T-helper 2 cell (primary cell): ENCODE results near the gene FAM3D.
"Not testable (repeated sequence)": the region's sequence is repeated elsewhere in the genome, so short reads cannot be mapped to it uniquely, and the experiment has no call there.

Experiments used
- DNase-seq, 5 experiments: peaks; one replicate each; pipeline versions ENCODE4 v3.0.0 to v3.0.0-alpha.2; 2012 to 2022
- total RNA-seq, 2 donors: gene quantifications; one replicate each; lab custom pipeline; 2026; lab: John Stamatoyannopoulos, UW

The FAM3D gene, protein sequence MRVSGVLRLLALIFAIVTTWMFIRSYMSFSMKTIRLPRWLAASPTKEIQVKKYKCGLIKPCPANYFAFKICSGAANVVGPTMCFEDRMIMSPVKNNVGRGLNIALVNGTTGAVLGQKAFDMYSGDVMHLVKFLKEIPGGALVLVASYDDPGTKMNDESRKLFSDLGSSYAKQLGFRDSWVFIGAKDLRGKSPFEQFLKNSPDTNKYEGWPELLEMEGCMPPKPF
- 0 reads per million in 2 donors for total RNA-seq

DNA sequence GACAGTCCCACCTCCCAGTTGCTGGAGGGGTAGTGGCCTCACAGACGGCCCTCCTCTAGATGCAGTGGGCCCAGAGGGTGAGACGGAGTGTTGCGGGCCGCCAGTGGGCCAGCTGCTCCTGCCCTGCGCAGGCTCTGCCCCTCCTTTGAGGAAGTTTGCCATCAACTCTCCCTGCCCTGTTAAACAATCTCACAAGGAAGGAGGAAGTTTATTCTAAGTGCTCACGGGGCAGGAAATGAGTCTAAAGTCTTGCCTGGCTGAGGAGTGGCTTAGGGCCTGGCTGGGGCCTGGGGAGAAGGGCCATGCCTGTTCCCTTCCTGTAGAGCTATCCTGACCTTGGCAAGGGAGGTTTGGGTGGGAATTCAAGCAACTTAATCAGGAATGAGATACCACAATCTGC is at the start of gene FAM3D:
Gene FAM3D (minus strand): TSS at position 92 of the 400 bp plus-strand sequence. CDS start 11,211 bp downstream, outside the sequence.
- DNase-seq = no peak

DNA sequence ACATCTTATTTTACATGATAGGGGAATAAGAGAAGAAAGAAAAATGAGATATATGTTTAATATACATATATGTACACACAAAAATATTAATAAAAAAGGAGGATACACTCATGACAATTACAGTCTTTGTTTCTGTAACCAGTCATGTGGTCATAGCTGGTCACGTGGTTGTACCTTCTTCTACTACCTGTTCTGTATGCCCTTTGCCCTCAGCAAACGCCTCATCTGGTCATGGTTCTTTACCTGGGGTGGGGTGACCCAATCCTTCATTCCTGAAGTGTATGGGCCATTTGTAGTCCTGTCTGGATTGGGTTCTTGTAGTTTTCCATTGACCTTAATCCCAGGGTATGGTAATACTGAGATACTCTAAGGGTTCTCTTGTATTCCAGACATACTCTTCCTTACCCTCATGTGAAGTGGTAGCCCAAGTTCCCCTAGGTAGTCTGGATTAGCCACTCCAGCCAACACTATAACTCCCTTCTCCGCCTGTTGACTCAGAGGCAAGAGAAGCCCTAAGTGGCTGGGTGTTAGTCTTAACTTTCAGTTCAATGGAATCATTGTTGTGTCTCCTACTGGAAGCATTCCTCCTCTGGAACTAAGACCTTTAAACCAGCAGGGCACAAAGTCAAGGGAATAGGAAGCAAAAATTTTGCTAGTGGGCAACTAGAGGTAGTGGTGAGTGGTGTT is 47.3 kb upstream of the FAM3D start:
- DNase-seq = no peak

DNA sequence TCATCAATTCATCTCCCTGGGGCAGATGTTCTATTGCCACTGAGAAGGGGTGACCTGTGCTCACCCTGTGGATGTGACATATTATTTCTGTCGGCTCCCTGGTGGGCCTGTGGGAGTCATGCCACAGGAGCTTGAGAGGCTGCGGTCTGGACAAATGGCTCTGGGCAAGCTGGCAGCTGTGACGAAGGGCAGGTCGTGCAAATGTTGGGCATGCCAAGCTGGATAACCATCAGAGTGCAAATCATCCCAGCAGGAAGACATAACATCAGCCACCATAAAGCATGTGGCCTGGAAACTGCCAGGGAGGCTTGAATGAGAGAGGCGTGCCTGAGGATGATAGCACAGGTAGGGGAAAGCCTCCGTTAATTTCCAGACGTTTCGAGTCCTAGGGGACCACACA is 45.3 kb upstream of the FAM3D start:
- DNase-seq = no peak

DNA sequence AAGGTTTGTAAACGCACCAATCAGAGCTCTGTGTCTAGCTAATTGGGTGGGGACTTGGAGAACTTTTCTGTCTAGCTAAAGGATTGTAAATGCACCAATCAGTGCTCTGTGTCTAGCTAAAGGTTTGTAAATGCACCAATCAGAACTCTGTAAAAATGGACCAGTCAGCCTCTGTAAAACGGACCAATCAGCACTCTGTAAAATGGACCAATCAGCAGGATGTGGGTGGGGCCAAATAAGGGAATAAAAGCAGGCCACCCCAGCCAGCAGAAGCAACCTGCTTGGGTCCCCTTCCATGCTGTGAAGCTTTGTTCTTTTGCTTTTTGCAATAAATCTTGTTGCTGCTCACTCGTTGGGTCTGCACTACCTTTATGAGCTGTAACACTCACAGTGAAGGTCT is 42.4 kb upstream of the FAM3D start:
- DNase-seq = not testable (repeated sequence)

DNA sequence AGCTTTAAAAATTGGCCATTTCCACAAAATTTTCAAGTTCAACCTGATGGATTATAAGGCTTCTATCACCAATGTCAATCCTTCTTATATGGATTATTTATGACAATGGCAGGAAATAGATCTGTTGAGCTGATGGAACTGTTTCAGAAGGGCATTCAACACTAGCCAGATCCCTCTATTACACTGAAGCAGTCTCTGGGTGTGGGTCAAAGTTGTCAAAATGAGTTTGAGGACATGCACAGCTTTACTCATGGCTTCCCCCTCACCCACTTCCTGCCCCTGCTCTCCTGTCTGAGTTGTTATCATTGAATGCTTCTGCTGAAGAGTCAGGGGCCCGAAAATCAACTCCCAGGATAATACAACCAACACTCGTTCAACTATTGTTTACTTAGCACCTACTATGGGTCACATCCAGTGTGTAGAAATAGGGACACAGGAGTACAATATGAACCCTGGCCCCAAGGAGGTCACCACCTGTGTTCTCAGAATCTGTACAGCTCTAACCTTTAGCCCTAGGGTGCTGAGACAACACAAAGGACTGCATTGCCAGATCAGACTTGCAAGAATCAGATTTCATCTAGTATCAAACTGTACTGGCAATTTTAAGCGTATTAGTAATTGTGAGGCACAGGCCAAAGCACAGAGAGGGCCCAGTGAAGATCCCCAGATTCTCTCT is 41.7 kb upstream of the FAM3D start:
- no peak for DNase-seq

DNA sequence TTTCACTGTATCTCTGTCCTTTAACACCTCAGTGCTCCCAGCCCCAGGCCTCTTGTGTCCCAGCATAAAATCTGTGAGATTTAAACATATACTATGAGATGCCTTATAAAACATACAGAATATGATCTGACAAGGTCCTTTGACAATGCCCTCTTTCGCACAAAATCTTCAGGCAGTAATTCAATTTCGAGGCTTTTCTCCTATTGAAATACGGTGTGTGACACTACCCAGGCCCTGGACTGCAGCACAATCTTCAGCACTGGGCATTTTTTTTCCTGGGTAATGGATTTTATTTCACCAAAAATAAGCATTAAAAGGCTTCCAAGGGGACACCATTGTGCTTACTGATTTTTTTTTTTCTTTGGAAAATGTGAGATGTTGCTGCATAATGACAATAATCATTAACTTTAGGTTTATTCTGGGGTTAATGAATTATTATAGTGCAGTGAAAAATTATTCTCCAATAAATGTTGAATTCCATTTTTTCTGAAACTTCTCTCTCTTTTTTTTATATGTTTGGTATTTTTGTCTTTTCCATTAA is 40.9 kb upstream of the FAM3D start:
- DNase-seq = no peak

DNA sequence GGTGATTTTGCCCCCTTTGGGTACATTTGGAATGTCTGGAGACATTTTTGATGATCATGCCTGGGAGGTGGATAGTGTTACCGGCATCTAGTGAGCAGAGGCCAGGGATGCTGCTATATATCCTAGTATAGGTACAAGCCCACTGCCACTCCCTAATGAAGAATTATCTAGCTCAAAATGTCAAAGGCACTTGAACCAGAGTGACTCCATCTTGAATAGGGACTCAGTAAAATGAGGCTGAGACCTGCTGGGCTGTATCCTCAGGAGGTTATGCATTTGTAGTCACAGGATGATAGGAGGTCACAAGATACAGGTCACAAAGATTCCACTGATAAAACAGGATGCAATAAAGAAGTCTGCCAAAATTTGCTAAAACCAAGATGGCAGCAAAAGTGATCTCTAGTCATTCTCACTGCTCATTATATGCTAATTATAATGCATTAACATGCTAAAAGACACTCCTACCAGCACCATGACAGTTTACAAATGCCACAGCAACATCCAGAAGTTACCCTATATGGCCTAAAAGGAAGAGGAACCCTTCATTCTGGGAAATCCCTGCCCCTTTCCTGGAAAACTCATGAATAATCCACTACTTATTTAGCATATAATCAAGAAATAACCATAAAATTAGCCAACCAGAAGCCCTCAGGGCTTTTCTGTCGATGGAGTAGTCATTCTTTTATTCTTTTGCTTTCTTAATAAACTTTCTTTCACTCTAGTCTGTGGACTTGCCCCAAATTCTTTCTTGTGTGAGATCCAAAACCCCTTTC is 40.0 kb upstream of the FAM3D start:
- no peak for DNase-seq

DNA sequence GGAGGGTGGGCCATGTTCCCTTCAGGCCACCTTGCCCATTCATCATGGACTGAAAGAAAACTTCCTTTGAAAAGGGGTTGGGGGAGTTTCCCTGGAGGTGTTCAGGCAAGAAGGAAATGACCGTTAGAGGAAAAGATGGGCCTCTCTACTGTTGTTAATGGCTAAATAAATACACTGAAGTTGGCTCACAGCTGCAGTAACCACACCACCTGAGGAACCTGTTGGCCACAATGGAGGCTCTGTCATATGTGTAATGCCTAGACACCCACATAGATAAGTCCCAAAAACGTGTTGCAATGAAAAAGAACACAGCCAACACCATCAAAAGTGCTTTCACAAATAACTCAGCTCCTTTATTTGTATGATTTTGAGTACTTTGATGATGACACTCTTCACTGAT is 38.2 kb upstream of the FAM3D start:
- DNase-seq = no peak

DNA sequence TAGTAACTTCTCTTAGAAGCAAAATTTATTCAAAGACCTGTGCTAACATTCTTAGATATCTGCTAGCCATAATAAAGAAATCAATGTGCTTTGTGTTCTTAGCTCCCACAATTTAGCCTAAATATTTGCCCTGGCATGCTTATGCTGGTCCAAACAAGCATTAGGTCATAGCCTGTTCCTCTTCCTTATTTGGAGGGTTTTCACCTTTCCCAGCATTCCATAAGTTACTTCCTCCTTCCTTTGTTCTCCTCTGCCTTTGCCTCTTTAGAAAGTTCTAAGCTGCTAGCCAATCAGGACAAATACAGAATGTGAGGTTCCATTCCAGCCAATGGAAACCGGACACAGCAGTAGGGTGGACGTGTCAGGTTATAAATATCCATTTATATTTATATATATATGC is 37.7 kb upstream of the FAM3D start:
- not testable (repeated sequence) for DNase-seq

DNA sequence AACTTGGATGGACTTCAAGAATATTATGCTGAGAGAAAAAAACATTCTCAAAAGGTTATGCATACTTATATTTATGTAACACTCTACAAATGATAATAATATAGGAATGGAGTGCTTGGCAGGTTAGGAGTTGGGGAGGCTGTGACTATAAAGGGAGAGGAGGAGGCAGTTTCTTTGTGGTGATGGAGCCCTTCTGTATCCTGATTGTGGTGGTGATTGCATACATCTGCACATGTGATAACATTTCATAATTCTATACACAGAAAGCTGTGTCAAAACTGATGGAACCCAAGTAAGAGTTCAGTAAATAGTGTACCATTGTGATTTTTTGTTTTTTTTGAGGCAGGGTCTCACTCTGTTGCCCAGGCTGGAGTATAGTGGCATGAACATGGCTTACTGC is 31.7 kb upstream of the FAM3D start:
- DNase-seq = no peak

DNA sequence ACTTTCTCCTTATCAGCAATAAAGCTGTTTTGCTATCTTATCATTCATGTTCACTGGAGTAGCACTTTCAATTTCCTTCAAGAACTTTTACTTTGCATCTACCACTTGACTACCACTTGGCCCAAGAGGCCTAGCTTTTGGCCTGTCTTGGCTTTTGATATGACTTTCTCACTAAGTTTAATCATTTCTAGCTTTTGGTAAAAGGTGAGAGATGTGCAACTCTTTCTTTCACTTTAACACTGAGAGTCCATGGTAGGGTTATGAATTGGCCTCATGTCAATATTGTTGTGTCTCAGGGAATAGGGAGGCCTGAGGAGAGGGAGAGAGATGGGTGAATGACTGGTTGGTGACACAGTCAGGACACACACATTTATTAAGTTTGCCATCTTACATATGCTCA is 31.0 kb upstream of the FAM3D start:
- DNase-seq = peak in 1 of 5 experiments; percentile 25

DNA sequence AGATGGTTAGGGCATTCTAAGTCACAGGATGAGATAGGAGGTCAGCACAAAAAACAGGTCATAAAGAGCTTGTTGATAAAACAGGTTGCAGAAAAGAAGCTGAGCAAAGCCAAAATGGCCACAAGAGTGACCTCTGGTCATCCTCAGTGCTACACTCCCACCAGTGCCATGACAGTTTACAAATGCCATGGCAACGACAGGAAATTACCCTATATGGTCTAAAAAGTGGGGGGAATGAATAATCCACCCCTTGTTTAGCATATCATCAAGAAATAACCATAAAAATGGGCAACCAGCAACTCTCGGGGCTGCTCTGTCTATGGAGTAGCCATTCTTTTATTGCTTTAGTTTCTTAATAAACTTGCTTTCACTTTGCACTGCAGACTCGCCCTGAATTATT is 30.2 kb upstream of the FAM3D start:
- DNase-seq = not testable (repeated sequence)

DNA sequence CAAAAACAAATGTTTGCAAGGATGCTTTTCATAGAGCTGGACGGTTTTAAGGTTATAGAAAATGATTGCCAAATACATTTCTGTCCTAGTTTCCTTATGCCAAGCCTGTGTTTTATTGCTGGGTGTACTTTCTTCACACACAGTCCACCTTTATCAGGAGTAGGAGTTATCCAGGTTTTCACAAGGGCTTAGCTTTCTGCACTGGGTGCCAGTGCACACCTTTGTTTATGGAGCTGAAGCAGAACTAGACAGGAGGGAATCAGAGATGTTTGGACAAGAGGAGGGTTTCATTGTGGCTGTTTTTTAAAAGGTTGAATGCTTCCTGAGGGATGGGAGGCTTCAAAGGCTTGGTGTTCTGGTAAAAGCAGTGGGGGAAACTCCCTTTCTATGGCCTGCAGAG is 29.5 kb upstream of the FAM3D start:
- DNase-seq = no peak

DNA sequence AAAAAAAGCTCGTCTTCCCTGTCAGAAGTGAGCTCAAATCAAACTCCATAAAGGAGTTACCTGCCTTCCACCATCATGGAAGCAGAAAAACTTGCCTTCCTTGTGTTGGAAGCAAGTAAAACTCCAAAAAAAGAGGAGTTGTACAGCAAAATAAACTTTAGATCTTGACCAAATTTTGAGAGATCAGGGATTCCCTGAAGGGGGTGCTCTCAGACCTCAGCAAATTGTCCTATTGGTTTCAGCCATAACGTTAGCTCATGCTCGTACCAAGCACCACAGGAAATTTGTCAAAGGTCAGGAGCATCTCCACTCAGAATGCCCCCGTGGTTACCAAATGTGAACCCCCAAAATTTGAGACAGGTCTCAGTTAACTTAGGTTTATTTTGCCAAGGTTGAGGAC is 28.7 kb upstream of the FAM3D start:
- not testable (repeated sequence) for DNase-seq

DNA sequence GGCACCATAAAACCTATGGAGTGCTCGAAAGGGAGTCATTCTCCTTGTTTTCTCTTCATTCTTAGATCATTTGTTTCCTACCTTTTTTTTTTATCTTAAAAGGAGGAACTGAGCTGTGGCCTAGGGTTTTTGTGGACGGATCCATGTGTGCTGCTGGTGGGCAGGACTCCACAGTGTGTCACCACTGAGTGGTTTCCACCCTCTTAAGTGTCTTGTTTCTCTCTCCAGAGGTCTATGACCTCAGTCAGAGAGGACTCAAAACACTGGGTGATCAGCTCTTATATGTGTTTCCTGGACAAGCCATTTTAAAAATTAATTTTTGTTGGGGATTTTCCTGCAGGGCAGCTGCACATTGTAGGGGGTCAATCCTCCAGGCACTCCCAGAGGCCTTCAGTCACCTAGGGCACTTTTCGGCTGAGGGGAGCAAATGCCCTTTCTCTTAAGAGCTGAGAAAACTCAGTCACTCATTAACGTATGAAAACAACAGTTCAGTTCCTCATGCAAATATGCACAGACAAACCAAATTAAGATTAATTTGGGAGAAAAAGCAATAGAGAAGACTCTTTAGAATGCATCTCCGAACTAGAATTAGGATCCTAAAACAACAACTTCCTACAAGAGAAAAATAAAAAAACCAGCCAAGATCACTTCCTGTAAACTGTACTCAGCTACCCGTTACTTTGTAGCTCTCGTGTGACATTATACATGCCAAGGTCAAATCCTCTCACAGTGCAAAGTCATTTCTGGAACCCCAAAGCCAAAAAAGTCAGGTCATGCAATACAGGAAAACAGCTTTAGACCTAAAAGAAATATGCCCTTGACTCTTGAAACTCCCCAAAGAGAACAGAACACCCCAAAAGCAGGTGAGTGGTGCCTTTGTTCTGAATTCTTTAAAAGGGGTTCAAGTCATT is 27.6 kb upstream of the FAM3D start:
- DNase-seq = peak in 1 of 5 experiments; percentile 65

DNA sequence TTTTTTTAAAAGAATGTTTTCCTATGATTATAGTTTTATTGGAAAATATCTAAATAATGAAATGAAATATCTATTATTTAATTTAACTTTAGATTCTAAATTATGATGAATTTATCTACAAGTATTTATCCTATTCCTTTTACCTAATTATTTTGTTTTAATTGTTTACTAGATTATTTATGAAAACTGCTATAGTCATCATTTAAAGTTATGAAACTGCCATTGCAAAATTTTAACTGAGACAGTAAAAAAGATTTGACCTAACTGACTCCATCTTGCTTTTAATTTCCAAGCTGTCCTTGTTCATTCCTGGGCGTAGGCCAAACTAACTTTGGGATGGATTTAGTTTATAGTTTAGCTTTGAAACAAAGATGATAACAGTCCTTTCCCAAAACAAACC is 25.9 kb upstream of the FAM3D start:
- DNase-seq = no peak

DNA sequence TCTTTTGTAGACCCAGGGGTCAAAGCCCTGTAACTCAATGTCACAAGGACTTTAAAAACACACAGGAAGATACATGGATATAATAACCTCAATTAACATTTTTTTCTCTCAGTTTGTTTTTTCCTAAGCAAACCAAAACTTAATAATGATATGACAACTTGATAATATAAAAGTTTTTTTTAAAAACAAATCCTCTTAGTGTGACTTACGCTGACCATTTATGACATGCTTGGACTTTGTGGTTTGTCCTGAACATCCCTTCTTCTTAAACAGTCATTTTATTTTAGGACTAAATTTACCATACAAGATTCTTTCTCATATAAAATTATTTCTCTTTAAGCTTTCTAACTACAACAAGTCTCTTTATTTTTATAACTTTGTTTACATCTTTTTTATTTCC is 25.4 kb upstream of the FAM3D start:
- DNase-seq = no peak

DNA sequence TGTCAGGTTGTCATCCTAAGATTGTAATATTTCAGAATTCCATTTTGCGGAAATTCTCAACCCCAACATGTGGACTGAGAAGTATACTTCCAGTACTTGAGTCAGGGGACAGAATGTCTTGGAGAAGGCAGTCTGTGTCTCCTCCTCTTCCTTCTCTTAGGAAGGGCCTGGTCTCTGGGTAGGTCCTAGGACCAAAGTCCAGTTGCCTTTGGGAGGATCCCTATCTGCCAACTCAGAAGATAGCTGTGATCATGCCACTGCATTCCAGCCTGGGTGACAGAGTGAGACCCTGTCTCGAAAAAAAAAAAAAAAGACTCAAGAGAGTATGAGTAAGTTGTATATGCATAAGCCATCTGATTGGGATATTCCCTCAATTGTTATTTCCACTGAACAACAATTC is 23.9 kb upstream of the FAM3D start:
- no peak for DNase-seq

DNA sequence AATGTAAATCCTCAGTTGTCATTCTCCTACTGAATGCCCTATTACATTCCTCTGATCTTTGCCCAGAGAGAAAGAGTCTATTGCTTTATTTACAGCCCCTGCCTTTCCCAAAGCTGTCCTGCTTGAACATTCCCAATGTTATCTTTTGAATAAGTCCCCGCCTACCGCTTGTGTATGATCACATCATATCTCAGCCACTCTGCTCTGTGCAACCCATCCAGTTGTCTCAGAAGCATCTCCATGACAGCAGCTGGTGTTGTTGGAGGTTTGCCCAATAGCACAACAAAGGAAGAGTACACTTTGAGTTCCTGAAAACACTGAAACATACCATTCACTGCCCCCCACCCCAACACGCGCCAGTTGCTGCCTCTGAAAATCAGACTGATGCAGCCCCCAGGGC is 22.0 kb upstream of the FAM3D start:
- DNase-seq = no peak

DNA sequence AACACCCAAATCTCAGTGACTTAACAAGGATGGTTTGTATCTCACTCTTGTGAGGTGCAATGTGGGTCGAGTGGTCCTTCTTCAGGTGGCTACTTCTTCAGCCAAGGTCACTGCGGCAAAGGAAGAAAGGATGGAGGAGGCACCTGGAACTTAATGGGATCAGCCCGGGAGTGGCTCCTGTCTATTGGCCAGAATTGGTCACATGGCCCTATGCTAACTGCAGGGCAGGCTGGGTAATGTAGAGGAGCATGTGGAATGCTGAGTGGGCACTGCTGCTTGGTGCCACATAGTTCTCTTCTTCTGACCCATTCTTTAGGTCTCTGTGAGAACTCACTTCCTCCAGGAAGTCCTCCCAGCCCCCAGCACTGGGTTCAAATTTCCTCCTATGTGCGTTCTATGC is 20.3 kb upstream of the FAM3D start:
- no peak for DNase-seq

DNA sequence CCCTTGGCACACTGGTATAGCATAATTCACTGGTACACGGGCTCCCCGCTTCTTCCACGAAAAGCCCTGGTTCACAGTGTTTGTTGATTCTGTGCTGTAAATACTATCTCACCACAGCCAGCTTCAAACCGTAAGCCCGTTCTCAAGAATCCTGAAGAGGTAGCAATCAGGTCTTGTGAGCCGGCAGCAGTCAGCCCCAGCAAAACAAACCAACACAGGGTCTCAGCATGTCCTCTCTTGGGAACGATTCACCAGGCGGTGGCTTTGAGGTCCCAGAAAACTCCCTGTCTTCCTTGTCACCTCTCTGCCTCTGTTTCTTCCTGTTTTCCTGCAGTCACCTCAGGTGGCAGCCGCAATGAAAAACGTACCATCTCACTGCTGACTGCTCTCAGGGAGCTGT is 19.1 kb upstream of the FAM3D start:
- DNase-seq = no peak

DNA sequence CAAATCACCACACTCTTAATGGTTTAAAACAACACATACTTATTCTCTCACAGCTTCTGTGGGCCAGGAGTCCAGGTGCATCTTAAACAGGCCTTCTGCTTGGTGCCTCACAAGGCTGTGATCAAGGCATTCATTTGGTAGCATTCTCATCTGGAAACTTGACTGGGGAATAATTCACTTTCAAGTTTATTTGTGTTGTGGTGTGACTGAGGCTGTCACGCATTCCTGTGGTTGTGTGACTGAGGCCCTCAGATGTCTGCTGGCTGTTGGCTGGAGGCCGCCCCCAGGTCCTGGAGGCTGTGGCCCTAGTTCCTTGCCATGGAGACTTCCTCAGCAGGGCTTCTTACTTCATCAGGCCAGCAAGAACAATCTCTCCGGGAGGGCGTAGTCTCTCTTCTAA is 16.9 kb upstream of the FAM3D start:
- DNase-seq = peak in 1 of 5 experiments; percentile 15
